HK-2 (cell line): ENCODE measurements around the gene AP1G1.

Experiments
- DNase-seq: peaks from one replicate; pipeline ENCODE4 v3.0.0-alpha.2; 2018; ENCODE audit not compliant: unreplicated experiment

Gene AP1G1

DNA sequence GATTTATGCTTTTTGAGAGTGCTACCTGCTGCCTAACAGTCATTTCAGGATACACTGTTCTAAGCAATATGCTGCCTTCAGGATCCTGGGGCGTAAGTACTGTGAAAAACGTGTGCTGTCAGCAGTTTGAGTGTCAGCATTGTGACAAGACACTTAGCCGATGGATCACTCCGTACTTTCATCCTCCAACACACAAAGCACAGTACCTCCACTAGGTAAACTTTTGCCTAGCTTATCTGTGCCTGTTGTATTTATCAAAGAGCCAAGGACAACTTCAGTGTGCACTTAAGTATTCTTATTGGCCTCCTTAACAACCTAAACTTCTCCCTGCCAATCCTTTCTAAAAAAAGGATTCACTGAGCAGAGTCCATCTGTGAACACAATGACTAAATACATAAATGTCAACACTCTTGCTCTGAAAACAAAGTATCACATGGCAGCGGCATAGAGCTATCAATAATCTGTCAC is 50.3 kb downstream of the AP1G1 start:
- DNase-seq, result no peak

DNA sequence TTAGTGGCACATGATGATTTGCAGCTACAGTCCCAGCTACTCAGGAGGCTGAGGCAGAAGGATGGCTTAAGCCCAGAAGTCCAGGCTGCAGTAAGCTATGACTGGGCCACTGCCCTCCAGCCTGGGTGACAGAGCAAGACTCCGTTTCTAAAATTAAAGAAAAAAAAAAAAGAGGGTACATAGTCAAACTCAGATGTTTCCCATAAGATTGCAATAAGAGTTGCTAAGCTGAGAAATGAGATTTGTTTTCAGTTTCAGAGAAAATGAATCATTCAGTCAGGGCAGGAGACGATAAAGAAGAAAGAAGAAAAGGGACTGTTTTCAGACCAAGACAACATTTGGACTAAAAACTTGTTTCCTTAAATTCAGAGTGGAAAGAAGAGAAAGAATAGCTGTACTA is 54.0 kb downstream of the AP1G1 start:
- no peak for DNase-seq

GRCh38 chr16:71754108-71754507 is 54.5 kb downstream of the AP1G1 start:
- no peak for DNase-seq

DNA sequence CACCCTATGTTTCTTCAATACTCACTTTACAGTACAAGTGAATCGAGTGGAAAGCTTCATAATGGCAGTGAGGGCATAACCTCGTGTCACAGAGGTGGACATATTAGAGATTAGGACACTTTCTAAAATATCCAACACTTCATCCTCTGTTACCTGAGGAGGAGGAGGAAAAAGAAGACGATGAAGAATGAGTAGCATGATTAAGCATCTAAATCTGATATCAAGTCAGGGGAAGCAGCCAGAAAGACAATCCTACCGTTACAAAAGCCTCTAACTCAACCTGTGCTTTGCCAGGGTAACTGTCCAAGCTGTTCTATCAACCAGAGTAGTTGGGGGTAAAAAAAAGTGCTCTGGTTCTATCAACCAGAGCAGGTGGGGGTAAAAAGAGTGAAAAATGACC is 60.4 kb downstream of the AP1G1 start:
- no peak for DNase-seq

DNA sequence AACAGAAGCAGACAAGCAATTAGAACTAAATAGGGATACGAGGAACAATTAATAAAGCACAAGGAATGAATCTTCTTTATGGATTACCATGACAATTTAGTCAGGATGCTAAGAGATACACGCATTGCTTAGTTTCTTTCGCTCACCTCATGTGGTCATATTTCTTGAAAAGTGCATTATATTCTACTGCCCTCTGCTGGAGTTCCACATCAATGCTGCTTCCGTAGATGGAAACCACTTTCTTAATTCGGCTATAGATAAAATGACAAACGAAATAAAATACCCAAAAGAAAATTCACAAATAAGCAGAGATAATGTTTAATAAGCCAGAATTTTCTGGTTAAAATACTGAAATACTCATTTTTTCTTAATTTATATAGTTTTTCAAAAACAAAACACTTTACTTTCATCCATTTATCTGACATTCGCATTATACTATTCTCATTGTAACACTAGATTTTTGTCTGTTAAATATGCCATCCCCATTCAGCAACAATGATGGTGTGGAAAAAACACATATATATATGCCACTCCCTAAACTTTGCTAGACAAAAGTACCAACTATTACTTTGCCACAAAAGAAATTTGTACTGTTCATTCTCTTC is 62.1 kb downstream of the AP1G1 start:
- DNase-seq, result no peak

- DNase-seq, result no peak
Observed at GRCh38 chr16:71738855-71739254, 69.8 kb downstream of the AP1G1 start.

GRCh38 chr16:71737501-71737900 is 71.1 kb downstream of the AP1G1 start:
- DNase-seq, result no peak

DNA sequence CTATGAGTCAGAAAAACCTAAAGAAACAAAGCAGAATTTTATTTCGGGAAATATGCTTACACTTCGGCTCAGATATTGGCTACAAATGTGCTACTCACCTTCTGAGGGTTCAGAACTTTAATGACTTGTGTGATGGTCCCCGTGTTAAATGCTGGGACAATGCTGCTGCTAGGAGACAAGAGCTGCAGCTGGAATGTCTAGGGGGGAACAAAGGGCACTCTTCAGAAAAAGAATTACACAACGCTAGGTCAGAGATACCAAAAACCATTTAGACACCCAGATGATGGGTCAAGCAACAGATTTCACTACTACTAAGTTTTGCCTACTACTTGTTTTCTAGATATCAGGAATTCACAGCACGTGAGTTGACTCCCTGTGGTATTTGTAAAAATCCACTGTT is 74.1 kb downstream of the AP1G1 start:
- DNase-seq, result no peak

- DNase-seq, result no peak
Observed at GRCh38 chr16:71732587-71732986, 76.0 kb downstream of the AP1G1 start.

DNA sequence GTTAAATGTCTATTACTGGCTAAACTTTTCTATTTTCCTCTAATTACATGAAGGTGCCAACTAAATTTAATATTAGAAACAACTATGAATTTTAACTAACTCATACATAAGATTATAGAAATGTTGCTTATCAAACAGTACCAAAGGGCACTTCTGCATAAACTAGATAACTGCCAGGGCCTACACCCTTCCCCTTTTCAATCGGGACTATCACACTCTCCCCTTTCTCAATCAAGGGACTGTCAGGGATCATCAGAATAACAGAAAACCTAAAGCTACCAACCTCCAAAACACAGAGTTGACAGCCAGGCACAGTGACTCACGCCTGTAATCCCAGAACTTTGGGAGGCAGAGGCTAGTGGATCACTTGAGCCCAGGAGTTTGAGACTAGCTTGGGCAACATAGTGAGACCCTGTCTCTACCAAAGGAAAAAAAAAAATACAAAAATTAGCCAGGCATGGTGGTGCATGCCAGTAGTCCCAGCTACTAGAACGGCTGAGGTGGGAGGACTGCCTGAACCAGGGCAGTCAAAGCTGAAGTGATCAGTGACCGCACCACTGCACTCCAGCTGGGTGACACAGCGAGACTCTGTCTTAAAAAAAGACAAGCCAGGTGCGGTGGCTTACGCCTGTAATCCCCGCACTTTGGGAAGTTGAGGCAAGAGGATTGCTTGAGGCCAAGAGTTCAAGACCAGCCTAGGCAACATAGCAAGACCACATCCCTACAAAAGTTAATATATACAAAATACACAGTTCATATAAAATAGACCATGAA is 80.9 kb downstream of the AP1G1 start:
- DNase-seq, result no peak

GRCh38 chr16:71726476-71727315 is 81.9 kb downstream of the AP1G1 start:
- no peak for DNase-seq

GRCh38 chr16:71724320-71724751 is 84.3 kb downstream of the AP1G1 start, which contains the start of gene PHLPP2:
Gene PHLPP2 (minus strand): TSS chr16:71724701. CDS start chr16:71714795, 9,906 bp downstream.
- DNase-seq, result no peak

DNA sequence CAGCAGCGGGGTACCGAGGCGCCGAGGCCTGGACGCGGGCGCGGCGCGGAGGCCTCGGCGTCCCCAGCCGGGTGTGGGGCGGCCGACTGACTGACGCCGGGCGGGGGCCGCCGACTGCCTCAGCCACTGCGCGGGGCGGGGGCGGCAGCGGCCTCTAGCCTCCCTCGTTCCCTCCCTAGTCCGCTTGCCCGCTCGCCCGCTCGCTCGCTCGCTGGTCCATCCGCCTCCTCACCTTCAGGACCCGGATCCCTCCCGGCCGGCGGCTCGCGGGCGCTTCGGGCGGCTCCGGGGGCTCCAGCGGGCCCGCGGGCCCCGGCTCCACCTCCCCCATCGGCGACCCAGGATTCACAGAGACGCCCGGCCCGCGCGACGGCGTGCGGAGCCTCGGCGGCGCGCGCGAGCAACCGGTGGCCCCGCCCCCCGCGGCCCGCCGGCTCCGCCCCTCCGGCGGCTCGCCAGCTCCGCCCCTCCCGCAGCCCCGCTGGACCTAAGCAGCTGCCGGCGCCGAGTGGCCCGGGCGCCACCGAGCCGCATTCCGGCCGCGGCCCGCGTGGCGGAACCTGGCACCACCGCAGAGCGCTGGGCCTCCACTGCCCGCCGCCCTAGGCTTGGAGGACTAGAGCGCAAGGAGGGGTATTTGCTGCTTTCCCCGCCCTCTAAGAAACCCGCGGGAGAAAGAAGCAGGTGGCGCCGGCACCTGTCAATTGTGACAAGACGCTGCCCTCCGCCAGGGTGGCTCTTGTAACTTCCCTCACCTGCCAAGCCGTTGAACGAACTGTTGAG is 84.9 kb downstream of the AP1G1 start:
- DNase-seq, result peak; percentile 70

DNA sequence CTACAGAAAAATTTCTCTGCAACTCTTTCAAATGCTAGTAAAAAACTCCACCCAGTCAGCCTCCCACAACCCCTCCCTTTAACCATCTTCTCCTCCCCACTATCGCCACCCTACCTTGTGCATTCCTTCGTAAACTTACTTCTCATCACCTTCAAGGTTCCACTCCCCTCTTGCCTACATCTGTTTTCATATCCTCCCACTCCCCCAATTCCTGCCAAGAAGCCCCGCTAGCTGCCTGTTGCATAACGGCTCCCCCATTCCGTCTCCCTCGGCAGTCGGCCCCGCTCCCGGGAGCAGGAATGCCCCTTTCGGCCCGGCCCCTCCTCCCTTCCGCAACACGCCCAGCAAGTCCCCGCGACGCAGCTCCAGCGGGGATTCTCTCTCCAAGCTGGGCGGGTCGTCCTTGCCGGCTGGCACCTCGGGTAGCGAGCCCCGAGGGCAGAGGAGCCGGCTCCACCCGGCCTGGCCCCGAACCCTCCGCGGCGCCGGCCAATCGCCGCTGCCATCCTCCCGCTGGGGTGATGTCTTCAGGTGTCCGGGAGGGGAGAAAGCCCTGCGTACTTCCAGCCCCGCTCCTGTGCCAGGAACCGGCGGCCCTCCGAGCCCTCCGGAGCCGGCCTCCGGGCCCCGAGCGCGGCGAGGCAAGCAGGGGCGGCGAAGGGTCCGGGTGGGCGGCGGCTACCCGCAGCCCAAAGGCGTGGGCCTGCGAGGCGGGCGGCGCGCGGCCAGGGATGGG is 85.7 kb downstream of the AP1G1 start:
- DNase-seq, result peak; percentile 78

GRCh38 chr16:71721066-71721740 is 87.4 kb downstream of the AP1G1 start:
- no peak for DNase-seq

DNA sequence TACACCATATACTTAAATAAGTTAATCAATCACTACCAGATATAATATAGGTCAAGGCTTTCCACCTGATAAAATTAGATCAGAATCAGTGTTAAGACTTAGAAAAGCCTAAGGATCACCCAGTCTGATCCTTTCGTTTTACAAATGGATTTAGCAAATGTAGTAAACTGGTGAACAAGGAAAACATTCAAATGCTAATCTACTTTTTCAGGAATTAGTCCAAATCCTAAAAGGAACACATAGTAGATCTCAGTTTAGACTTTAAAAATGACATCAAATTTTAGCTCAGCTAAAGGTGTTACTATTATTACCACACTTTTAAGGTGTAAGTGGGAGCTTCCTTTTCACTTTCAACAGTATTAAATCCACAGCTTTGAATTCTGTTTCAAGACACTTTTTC is 96.1 kb downstream of the AP1G1 start:
- no peak for DNase-seq

- DNase-seq, result no peak
Observed at GRCh38 chr16:71711789-71712188, 96.8 kb downstream of the AP1G1 start.

DNA sequence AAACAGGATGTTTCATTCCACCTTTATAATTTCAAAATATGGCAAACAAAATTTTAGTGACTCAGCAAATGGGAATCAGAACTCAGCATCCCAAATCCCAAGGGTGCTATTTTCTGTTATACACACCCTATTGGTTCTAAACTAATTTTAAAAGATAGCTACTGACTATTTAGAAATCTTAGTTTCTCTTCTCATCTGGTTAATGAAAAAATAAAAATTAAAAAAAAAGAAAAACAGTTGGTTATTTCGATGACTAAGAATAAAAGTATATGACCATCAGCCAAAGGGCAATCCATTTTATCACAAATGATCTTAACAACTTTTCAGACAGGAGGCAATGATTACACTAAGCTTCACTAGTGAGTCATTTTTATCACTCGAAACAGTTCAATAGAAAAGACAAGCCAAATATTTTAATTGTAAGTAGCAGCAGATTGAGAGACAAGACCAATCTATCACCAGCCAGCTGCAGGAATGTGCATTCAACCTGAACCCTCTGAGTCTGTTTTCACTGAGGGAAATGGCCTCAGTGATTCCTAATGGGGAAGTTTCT is 99.3 kb downstream of the AP1G1 start:
- DNase-seq, result no peak

- DNase-seq, result no peak
Observed at GRCh38 chr16:71708696-71709095, 99.9 kb downstream of the AP1G1 start.

GRCh38 chr16:71707199-71707598 is 101.4 kb downstream of the AP1G1 start:
- DNase-seq, result no peak
